Neural crest cell (in vitro differentiated cells): Measurements from ENCODE around the gene LDHD. TPM values are rescaled to one million over a fixed set of nuclear protein-coding genes. Genes with fewer than 3 reads are reported as not detected.

Experiments
- DNase-seq: peaks from one replicate; pipeline ENCODE4 v3.0.0; 2021; ENCODE audit warnings: low read depth, mixed read lengths, low spot score
- H3K27ac Mint-ChIP-seq: one replicate; pipeline ENCODE4 v1.8.0; 2021; ENCODE audit warnings: mild to moderate bottlenecking, mixed read lengths; ENCODE audit not compliant: unreplicated experiment
- H3K27me3 Mint-ChIP-seq: 2 replicates; pipeline ENCODE4 v1.8.0; 2021; ENCODE audit warnings: low read depth, mild to moderate bottlenecking, mixed read lengths
- H3K36me3 Mint-ChIP-seq: 2 replicates; pipeline ENCODE4 v1.8.0; 2021; ENCODE audit warnings: low read depth, mild to moderate bottlenecking, mixed read lengths
- H3K4me1 Mint-ChIP-seq: 2 replicates; pipeline ENCODE4 v1.8.0; 2021; ENCODE audit warnings: mixed read lengths
- H3K4me3 Mint-ChIP-seq: one replicate; pipeline ENCODE4 v1.8.0; 2021; ENCODE audit warnings: mild to moderate bottlenecking, mixed read lengths
- H3K9me3 Mint-ChIP-seq: 2 replicates; pipeline ENCODE4 v1.8.0; 2021; ENCODE audit warnings: mixed read lengths
- CTCF ChIP-seq: fragments of 200-600 bp; sonication (generic); conservative IDR thresholded peaks from 2 replicates; pipeline ENCODE4 v1.5.0; 2021; ENCODE audit warnings: antibody characterized with exemption, mild to moderate bottlenecking
- long read RNA-seq: library from polyadenylated mRNA; unstranded; transcript quantifications from one replicate; pipeline ENCODE4 v2.0.0, GENCODE V29; 2020
- total RNA-seq: library from RNA; stranded (reverse); gene quantifications from 2 replicates; pipeline ENCODE4 v1.2.1, GENCODE V29; 2021

Gene LDHD
- total RNA-seq: 0.56 TPM in 1 of 2 replicates, not detected in the other
- long read RNA-seq: 0 reads

- no peak for DNase-seq
- Mint-ChIP-seq H3K4me1 (peaks cover 13% of the 10 kb centered on the region), H3K27me3 (peaks cover 2% of the 10 kb centered on the region), H3K4me3 (peak within 1 kb of the TSS; percentile 73), H3K9me3 (peaks cover 3% of the 10 kb centered on the region), H3K27ac (peak within 1 kb of the TSS; percentile 92), H3K36me3 (no peaks in the 10 kb centered on the region)
- TF ChIP-seq CTCF: no peak
These were observed at the start of gene LDHD for GRCh38 chr16:75116081-75116910. TSS of gene LDHD (minus strand) at chr16:75116780. CDS start at chr16:75116720, 60 bp downstream.

GRCh38 chr16:75160386-75160785, 43.8 kb upstream of the LDHD start:
- peaks cover 74% of the 10 kb centered on the region for H3K36me3 Mint-ChIP-seq
- H3K27ac Mint-ChIP-seq: no peak overlapping the region
- no peak for DNase-seq
- H3K4me3 Mint-ChIP-seq: no peak overlapping the region
- no peaks in the 10 kb centered on the region for H3K27me3 Mint-ChIP-seq
- H3K9me3 Mint-ChIP-seq: peaks cover 22% of the 10 kb centered on the region
- no peaks in the 10 kb centered on the region for H3K4me1 Mint-ChIP-seq
- TF ChIP-seq CTCF: no peak

- H3K27me3 Mint-ChIP-seq: no peaks in the 10 kb centered on the region
- no peak overlapping the region for H3K27ac Mint-ChIP-seq
- no peak for DNase-seq
- H3K4me1 Mint-ChIP-seq: peaks cover 8% of the 10 kb centered on the region
- no peak for TF ChIP-seq CTCF
- H3K36me3 Mint-ChIP-seq: peaks cover 61% of the 10 kb centered on the region
- H3K9me3 Mint-ChIP-seq: peaks cover 24% of the 10 kb centered on the region
- H3K4me3 Mint-ChIP-seq: peak overlapping the region; percentile 44
These were observed 36.1 kb upstream of the LDHD start for GRCh38 chr16:75152635-75153034.

- DNase-seq: no peak
- Mint-ChIP-seq H3K27me3 (no peaks in the 10 kb centered on the region), H3K9me3 (peaks cover 22% of the 10 kb centered on the region), H3K27ac (no peak overlapping the region), H3K4me3 (no peak overlapping the region), H3K36me3 (peaks cover 54% of the 10 kb centered on the region), H3K4me1 (peaks cover 10% of the 10 kb centered on the region)
- TF ChIP-seq CTCF: no peak
These were observed 35.2 kb upstream of the LDHD start for GRCh38 chr16:75151798-75152197.

GRCh38 chr16:75148311-75149195, 32.0 kb upstream of the LDHD start, which contains the start of gene ZFP1:
TSS of gene ZFP1 (plus strand) at chr16:75148524. CDS start at chr16:75152952, 4,428 bp downstream.
- peaks cover 31% of the 10 kb centered on the region for H3K36me3 Mint-ChIP-seq
- TF ChIP-seq CTCF: no peak
- H3K4me1 Mint-ChIP-seq: peaks cover 10% of the 10 kb centered on the region
- peak within 1 kb of the TSS; percentile 88 for H3K4me3 Mint-ChIP-seq
- H3K27me3 Mint-ChIP-seq: no peaks in the 10 kb centered on the region
- H3K9me3 Mint-ChIP-seq: peaks cover 21% of the 10 kb centered on the region
- H3K27ac Mint-ChIP-seq: peak within 1 kb of the TSS; percentile 96
- peak; percentile 98 for DNase-seq
